Adrenal gland (tissue), 5 donors: Measurements from ENCODE around the gene RNF182.

Source experiments
- CTCF ChIP-seq, 6 experiments: fragments of 450-650 bp in 4 of 6; fragments of 200-600 bp in 2 of 6; sonication (generic) in 1 of 6; IDR thresholded peaks; 1 replicate in 5 of 6; 2 replicates in 1 of 6; pipeline versions ENCODE4 v1.5.1 to v1.8.0; 2016 to 2021; ENCODE audit warnings: antibody characterized with exemption in 6 of 6, mild to moderate bottlenecking in 2 of 6, moderate library complexity in 1 of 6
- POLR2A ChIP-seq, 2 donors: fragments of 450-650 bp; IDR thresholded peaks; one replicate each; pipeline ENCODE4 v1.6.1; 2017; ENCODE audit warnings: antibody characterized with exemption in 2 of 2, mild to moderate bottlenecking in 2 of 2, moderate library complexity in 1 of 2
- donor health status: DM: no; HTN: no; CAD: no.

GRCh38 chr6:13971303-13971702 lies 46.6 kb downstream of the RNF182 start:
- TF ChIP-seq CTCF (IDR thresholded peaks at IDR 0.05) = no peak
- no peak for TF ChIP-seq POLR2A (IDR thresholded peaks at IDR 0.05)
